DOHH2 (cell line): ENCODE results near the gene CAB39.

Source experiments
- CTCF ChIP-seq: fragments of 200-600 bp; sonication (generic); IDR thresholded peaks from one replicate; pipeline ENCODE4 v1.5.1; 2014; ENCODE audit warnings: antibody characterized with exemption, mild to moderate bottlenecking, low read depth, low read length; ENCODE audit not compliant: poor library complexity, severe bottlenecking
- EZH2phosphoT487 ChIP-seq: fragments of 200-600 bp; sonication (generic); IDR thresholded peaks from 2 replicates; pipeline ENCODE4 v1.6.1; 2017; ENCODE audit warnings: borderline replicate concordance, mild to moderate bottlenecking, antibody characterized with exemption, low read length, moderate library complexity, mixed read lengths

GRCh38 chr2:230757476-230757875 lies 44.8 kb downstream of the CAB39 start:
- no peak for TF ChIP-seq CTCF
- TF ChIP-seq EZH2phosphoT487, result no peak
